SK-N-SH treated with all-trans-retinoic acid at 6 μM for 48 hours (cell line): ENCODE data around the gene IRF2BPL.

Experiments used
- ATAC-seq: fragments of 200-7000 bp; cut with Tn5 transposase; 3 replicates; pipeline ENCODE4 v1.9.1; 2020; ENCODE audit warnings: mild to moderate bottlenecking, moderate library complexity
- ARNTL ChIP-seq: fragments of 450-650 bp; formaldehyde crosslinking; IDR thresholded peaks from 2 replicates; pipeline ENCODE4 v1.5.0; 2020; ENCODE audit warnings: low read depth, mild to moderate bottlenecking, moderate library complexity, borderline replicate concordance
- BACH2 ChIP-seq: fragments of 250-450 bp; sonication (Bioruptor Pico); IDR thresholded peaks from 2 replicates; pipeline ENCODE4 v1.9.0; 2021; ENCODE audit warnings: mild to moderate bottlenecking, borderline replicate concordance
- CREB5 ChIP-seq: fragments of 250-450 bp; sonication (Bioruptor Pico); IDR thresholded peaks from 2 replicates; pipeline ENCODE4 v1.5.1; 2020; ENCODE audit warnings: low read depth, mild to moderate bottlenecking, moderate library complexity
- CSDC2 ChIP-seq: fragments of 250-450 bp; sonication (Bioruptor Pico); IDR thresholded peaks from 2 replicates; pipeline ENCODE4 v1.5.0; 2020; ENCODE audit warnings: mild to moderate bottlenecking, moderate library complexity
- CSRNP3 ChIP-seq: fragments of 250-450 bp; sonication (Bioruptor Pico); IDR thresholded peaks from 2 replicates; pipeline ENCODE4 v1.5.1; 2021; ENCODE audit warnings: mild to moderate bottlenecking, moderate library complexity
- ESRRG ChIP-seq: fragments of 250-450 bp; sonication (Bioruptor Pico); IDR thresholded peaks from 2 replicates; pipeline ENCODE4 v1.6.1; 2021; ENCODE audit warnings: mild to moderate bottlenecking
- GLIS3 ChIP-seq: fragments of 250-450 bp; sonication (Bioruptor Pico); IDR thresholded peaks from 2 replicates; pipeline ENCODE4 v1.5.0; 2020; ENCODE audit warnings: mild to moderate bottlenecking, moderate library complexity
- OSR1 ChIP-seq: fragments of 250-450 bp; sonication (Bioruptor Pico); IDR thresholded peaks from 2 replicates; pipeline ENCODE4 v1.8.0; 2022; ENCODE audit warnings: moderate library complexity, mild to moderate bottlenecking, inconsistent platforms
- PATZ1 ChIP-seq: fragments of 250-450 bp; sonication (Bioruptor Pico); IDR thresholded peaks from 2 replicates; pipeline ENCODE4 v1.8.0; 2020; ENCODE audit warnings: mild to moderate bottlenecking, moderate library complexity, borderline replicate concordance
- POU6F1 ChIP-seq: fragments of 250-450 bp; sonication (Bioruptor Pico); IDR thresholded peaks from 2 replicates; pipeline ENCODE4 v1.8.0; 2021; ENCODE audit warnings: low read depth, mild to moderate bottlenecking, moderate library complexity, borderline replicate concordance
- PPARA ChIP-seq: fragments of 250-450 bp; sonication (Bioruptor Pico); IDR thresholded peaks from 2 replicates; pipeline ENCODE4 v1.5.0; 2020; ENCODE audit warnings: mild to moderate bottlenecking, borderline replicate concordance
- RARB ChIP-seq: fragments of 250-450 bp; sonication (Bioruptor Pico); IDR thresholded peaks from 2 replicates; pipeline ENCODE4 v1.8.0; 2021; ENCODE audit warnings: mild to moderate bottlenecking, moderate library complexity
- SNAI2 ChIP-seq: fragments of 250-450 bp; sonication (Bioruptor Pico); IDR thresholded peaks from 2 replicates; pipeline ENCODE4 v1.5.0; 2020; ENCODE audit warnings: mild to moderate bottlenecking, moderate library complexity
- TCF4 ChIP-seq: fragments of 250-450 bp; sonication (Bioruptor Pico); IDR thresholded peaks from 2 replicates; pipeline ENCODE4 v1.8.0; 2021; ENCODE audit warnings: mild to moderate bottlenecking, moderate library complexity, borderline replicate concordance
- TOX ChIP-seq: fragments of 250-450 bp; sonication (Bioruptor Pico); IDR thresholded peaks from 2 replicates; pipeline ENCODE4 v1.8.0; 2021; ENCODE audit warnings: mild to moderate bottlenecking, moderate library complexity, borderline replicate concordance
- ZC3H10 ChIP-seq: fragments of 250-450 bp; sonication (Bioruptor Pico); IDR thresholded peaks from 2 replicates; pipeline ENCODE4 v1.5.1; 2021; ENCODE audit warnings: mild to moderate bottlenecking, moderate library complexity
- ZFP3 ChIP-seq: fragments of 250-450 bp; sonication (Bioruptor Pico); IDR thresholded peaks from 2 replicates; pipeline ENCODE4 v1.5.0; 2020; ENCODE audit warnings: mild to moderate bottlenecking, moderate library complexity
- ZFP30 ChIP-seq: fragments of 450-650 bp; formaldehyde crosslinking; IDR thresholded peaks from 2 replicates; pipeline ENCODE4 v1.5.0; 2022; ENCODE audit warnings: mild to moderate bottlenecking, moderate library complexity
- ZNF70 ChIP-seq: fragments of 450-650 bp; formaldehyde crosslinking; IDR thresholded peaks from 2 replicates; pipeline ENCODE4 v1.5.0; 2020; ENCODE audit warnings: mild to moderate bottlenecking, moderate library complexity

Gene IRF2BPL

GRCh38 chr14:76996563-76997146 is 31.9 kb downstream of the IRF2BPL start (continued):
- TF ChIP-seq PATZ1 (CRISPR knock-in tag) (no peak), BACH2 (CRISPR knock-in tag) (no peak)

GRCh38 chr14:76995279-76996035 is 33.1 kb downstream of the IRF2BPL start:
- ATAC-seq, result no peak
- TF ChIP-seq GLIS3 (CRISPR knock-in tag) (no peak), SNAI2 (CRISPR knock-in tag) (no peak), ZFP3 (CRISPR knock-in tag) (no peak), ZFP30 (CRISPR knock-in tag) (no peak), POU6F1 (no peak), ZNF70 (CRISPR knock-in tag) (no peak), CSRNP3 (CRISPR knock-in tag) (no peak), CSDC2 (no peak), TCF4 (no peak), CREB5 (no peak)
- TF ChIP-seq, all 23 proteins: peak for 0

GRCh38 chr14:76993752-76994151 is 34.8 kb downstream of the IRF2BPL start:
- TF ChIP-seq SNAI2 (CRISPR knock-in tag), result no peak
- no peak for TF ChIP-seq ARNTL (CRISPR knock-in tag)
- no peak for TF ChIP-seq ZNF70 (CRISPR knock-in tag)
- TF ChIP-seq ZC3H10 (CRISPR knock-in tag), result no peak
- TF ChIP-seq OSR1 (CRISPR knock-in tag), result no peak
- no peak for TF ChIP-seq CSDC2
- no peak for TF ChIP-seq BACH2 (CRISPR knock-in tag)
- TF ChIP-seq CREB5, result no peak
- no peak for TF ChIP-seq CSRNP3 (CRISPR knock-in tag)
- TF ChIP-seq, all 23 proteins: peak for 0

GRCh38 chr14:76990084-76990483 is 38.4 kb downstream of the IRF2BPL start:
- ATAC-seq, result no peak

More at GRCh38 chr14:76993752-76994151, 34.8 kb downstream of the IRF2BPL start:
- ATAC-seq, result peak; percentile 70; the same call in 2 of the 3 replicates

More at GRCh38 chr14:76990084-76990483, 38.4 kb downstream of the IRF2BPL start:
- TF ChIP-seq ZFP3 (CRISPR knock-in tag) (no peak), TOX (no peak), BACH2 (CRISPR knock-in tag) (no peak), POU6F1 (no peak), ESRRG (CRISPR knock-in tag) (no peak), ZC3H10 (CRISPR knock-in tag) (no peak), PPARA (CRISPR knock-in tag) (no peak), RARB (no peak)
